HG02970 (cell line): ENCODE measurements around the gene TRIOBP.
"Not testable (repeated sequence)": the region's sequence is repeated elsewhere in the genome, so short reads cannot be mapped to it uniquely, and the experiment has no call there.

Experiments
- ATAC-seq: cut with Tn5 transposase; IDR thresholded peaks from one replicate; pipeline ENCODE4 v1.9.1; 2021; ENCODE audit warnings: mild to moderate bottlenecking, moderate library complexity, moderate number of reproducible peaks; ENCODE audit not compliant: unreplicated experiment, low FRiP score

Gene TRIOBP

GRCh38 chr22:37771702-37772427, 75.0 kb downstream of the TRIOBP start:
- ATAC-seq: no peak

GRCh38 chr22:37774728-37775127, 77.9 kb downstream of the TRIOBP start:
- ATAC-seq: no peak

GRCh38 chr22:37775785-37776638, 79.2 kb downstream of the TRIOBP start:
- no peak for ATAC-seq

GRCh38 chr22:37776639-37777005, 79.8 kb downstream of the TRIOBP start:
- ATAC-seq: no peak

GRCh38 chr22:37777122-37777687, 80.4 kb downstream of the TRIOBP start:
- no peak for ATAC-seq

- no peak for ATAC-seq
Measured at GRCh38 chr22:37778370-37779009, 81.6 kb downstream of the TRIOBP start.

GRCh38 chr22:37781434-37782059, 84.7 kb downstream of the TRIOBP start:
- no peak for ATAC-seq

GRCh38 chr22:37782340-37783168, 85.7 kb downstream of the TRIOBP start:
- no peak for ATAC-seq

- no peak for ATAC-seq
Measured at GRCh38 chr22:37784829-37785495, 88.1 kb downstream of the TRIOBP start.

GRCh38 chr22:37790234-37790633, 93.4 kb downstream of the TRIOBP start:
- no peak for ATAC-seq

- ATAC-seq: no peak
Measured at GRCh38 chr22:37792494-37792893, 95.6 kb downstream of the TRIOBP start.

- ATAC-seq: no peak
Measured at GRCh38 chr22:37794376-37794775, 97.5 kb downstream of the TRIOBP start.

- ATAC-seq: no peak
Measured at GRCh38 chr22:37796079-37796478, 99.2 kb downstream of the TRIOBP start.

- ATAC-seq: not testable (repeated sequence)
Measured at GRCh38 chr22:37797259-37797658, 100.4 kb downstream of the TRIOBP start.

- no peak for ATAC-seq
Measured at GRCh38 chr22:37797874-37798500, 101.1 kb downstream of the TRIOBP start.

GRCh38 chr22:37799979-37800378, 103.1 kb downstream of the TRIOBP start:
- not testable (repeated sequence) for ATAC-seq

- ATAC-seq: no peak
Measured at GRCh38 chr22:37801946-37802309, 105.1 kb downstream of the TRIOBP start.

- no peak for ATAC-seq
Measured at GRCh38 chr22:37802310-37803194, 105.7 kb downstream of the TRIOBP start.
